GM19239 (cell line): ENCODE data around the gene ZNF423.

Source experiments
- DNase-seq: peaks from one replicate; pipeline ENCODE4 v3.0.0; 2011; ENCODE audit warnings: low spot score; ENCODE audit not compliant: insufficient read length
- FAIRE-seq: peaks from 2 replicates; lab custom pipeline; 2011; peaks lifted over from hg19 to GRCh38; lab: Jason Lieb, UNC

Gene ZNF423

DNA sequence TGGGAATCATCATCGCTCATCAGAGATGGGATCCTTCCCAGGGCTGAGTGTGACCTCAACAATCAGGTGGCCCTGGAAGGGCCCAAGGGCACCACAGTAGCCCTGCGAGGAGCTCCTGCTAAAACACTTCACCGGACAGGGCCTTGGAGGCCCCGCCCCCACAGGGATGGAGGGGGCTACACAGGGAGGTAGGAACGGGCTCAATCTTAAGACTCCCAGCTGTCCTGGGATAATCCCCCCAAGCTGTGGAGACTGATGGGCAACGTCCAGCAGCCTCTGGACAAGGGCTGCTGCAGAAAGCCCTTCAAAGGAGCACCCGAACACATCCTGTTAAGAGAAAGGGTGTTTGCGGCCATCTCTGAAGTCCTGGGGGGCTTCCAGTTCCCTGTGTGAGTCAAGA lies 60.4 kb downstream of the ZNF423 start:
- FAIRE-seq (no peak), DNase-seq (no peak)

- FAIRE-seq (no peak), DNase-seq (no peak)
These were observed 62.7 kb downstream of the ZNF423 start for GRCh38 chr16:49793244-49793643.

DNA sequence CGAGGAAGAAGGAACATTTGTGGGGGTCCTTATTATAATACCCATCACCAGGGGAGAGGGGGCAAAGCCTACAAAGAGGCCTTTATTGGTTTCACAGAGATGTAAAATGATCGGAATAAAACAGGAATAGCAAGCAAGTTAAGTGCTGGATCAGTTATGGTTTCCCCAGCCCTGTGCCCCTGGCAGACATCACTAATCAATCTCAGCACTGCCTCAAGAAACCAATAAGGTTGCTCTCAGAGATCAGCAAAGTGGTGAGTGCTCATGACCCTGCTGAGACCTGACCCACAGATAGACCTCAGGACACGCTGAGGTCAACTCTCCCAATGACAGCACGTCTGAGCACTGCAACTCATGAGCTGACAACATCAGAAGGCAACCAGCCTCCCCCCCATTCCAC lies 66.3 kb downstream of the ZNF423 start:
- FAIRE-seq (no peak), DNase-seq (no peak)

DNA sequence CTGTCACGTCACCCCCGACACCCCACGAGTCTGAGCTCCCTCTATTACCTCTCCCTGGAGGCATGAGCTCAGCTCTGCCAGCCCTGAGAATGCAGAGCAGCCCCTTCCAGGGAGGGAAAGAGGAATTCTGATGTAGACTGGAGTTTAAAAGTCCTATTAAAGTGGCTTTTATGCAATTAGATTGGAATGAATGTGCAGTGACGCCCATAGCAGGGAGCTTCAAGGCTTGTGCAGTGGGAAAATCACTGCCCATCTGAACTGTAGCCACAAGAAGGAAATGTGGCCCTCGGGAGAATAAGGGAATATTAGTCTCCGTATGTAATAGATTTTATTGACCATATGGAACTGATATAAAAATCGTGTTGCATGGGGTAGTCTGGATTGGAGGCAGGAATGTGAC lies 66.9 kb downstream of the ZNF423 start:
- no peak for DNase-seq
- no peak for FAIRE-seq

DNA sequence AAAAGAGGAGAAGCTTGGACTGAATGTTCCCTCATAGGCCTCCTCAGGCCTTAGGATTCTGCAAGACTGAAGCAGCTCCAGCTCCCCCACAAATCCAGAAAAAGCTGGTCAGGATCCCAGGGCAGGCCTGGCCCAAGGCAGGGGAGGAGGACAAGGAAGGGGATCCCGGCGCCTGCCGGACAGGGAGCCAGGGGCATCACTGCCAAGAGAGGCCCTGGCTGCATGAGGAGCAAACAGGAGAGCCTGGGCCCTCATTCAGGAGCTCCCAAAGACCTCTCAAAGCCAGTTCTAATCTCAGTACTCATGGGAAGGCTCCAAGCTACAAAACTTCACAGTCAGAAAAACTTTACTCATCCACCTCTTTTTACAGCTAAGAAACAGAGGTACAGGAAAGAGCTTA lies 67.3 kb downstream of the ZNF423 start:
- FAIRE-seq (no peak), DNase-seq (no peak)

DNA sequence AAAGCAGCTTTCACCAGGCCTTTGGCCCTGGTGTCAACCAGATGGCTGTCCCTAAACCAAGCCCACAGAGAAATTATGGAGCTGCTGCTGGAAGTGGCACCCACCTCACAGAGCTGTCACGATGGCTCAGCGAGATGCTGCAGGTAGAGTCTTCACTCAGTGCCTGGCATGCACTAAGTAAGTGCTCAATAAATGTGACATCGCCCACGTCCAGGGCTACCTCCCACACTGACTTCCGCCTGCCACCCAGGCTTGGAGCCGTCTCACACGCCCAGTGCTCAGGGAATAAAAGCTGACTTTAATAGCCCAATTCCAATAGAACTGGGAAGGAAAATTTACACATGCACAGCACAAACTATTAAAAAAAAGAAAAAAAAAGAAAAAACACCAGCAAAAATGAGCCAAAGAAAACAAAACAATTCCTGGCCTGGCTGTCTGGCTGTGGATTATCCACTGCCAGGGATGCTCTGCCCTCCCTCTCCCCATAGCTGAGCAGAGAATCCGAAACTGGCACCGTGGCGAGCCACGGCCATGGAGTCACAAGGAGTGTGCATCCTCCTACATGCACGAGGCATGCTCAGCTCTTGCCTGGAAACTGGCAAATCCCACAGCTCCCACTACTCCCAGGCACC lies 68.9 kb downstream of the ZNF423 start:
- FAIRE-seq (no peak), DNase-seq (no peak)

GRCh38 chr16:49785970-49786369 lies 69.9 kb downstream of the ZNF423 start:
- FAIRE-seq (no peak), DNase-seq (no peak)

- DNase-seq (no peak), FAIRE-seq (no peak)
These were observed 73.5 kb downstream of the ZNF423 start for GRCh38 chr16:49782405-49782804.

GRCh38 chr16:49781401-49781800 lies 74.5 kb downstream of the ZNF423 start:
- FAIRE-seq (no peak), DNase-seq (no peak)

GRCh38 chr16:49780433-49780832 lies 75.5 kb downstream of the ZNF423 start:
- FAIRE-seq (no peak), DNase-seq (no peak)

- DNase-seq: no peak
- no peak for FAIRE-seq
These were observed 75.9 kb downstream of the ZNF423 start for GRCh38 chr16:49779979-49780378.

DNA sequence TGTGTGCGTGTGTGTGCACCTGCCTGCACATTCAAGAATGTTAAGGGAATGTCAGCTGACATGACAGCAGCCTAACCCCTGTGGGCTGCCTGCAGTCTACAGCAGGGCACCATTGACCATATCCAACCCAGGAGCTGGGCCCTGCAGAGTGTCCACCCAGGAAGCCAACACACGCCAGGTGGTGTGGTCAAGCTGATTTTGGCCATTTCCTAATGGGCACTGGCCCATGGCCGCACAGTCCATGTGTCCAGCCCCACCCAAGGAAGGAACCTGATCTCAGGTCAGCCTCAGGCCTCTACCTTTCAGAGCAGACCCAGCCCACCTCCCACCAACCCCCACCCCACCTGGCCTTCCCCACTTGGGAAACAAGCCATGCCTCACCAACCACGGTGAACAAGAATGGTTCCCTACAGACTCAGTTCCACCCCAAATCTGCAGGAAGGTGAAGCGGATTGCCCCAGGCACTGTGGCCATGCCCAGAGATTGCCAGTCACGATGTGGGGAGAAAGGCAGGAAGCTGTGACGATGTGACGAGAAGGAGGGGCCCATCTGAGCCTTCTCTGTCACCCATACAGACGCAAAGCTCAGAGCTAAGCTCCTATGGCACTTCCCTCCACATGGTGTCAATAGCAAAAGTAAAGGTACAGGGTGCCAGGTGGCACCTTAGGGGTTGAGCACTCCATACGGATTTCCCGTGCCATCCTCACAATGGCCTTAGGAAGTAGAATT lies 77.5 kb downstream of the ZNF423 start:
- no peak for FAIRE-seq

DNA sequence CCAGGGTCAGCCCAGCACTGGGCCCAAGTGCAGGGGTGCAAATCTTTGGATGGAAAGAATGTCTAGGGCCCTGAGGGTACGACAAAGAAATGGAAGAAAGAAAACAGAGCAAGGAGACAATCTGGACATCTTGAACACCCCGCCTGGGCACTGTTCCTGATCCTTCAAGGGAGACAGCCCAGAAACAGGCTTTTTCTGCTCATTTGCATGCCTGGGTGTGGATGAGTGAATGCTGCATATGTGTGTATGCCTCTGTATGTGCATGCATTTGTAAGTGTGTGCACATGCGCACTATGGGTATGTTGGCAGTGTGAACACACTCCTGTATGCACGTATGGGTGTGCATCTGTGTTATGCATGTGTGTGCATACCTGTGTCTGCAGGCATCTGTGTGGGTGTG lies 79.2 kb downstream of the ZNF423 start:
- FAIRE-seq (no peak), DNase-seq (no peak)

More for the DNA sequence above, 77.5 kb downstream of the ZNF423 start:
- DNase-seq: no peak

- FAIRE-seq (no peak), DNase-seq (no peak)
These were observed 79.8 kb downstream of the ZNF423 start for GRCh38 chr16:49776085-49776595.

- no peak for FAIRE-seq
These were observed 80.3 kb downstream of the ZNF423 start for GRCh38 chr16:49775581-49775980.

DNA sequence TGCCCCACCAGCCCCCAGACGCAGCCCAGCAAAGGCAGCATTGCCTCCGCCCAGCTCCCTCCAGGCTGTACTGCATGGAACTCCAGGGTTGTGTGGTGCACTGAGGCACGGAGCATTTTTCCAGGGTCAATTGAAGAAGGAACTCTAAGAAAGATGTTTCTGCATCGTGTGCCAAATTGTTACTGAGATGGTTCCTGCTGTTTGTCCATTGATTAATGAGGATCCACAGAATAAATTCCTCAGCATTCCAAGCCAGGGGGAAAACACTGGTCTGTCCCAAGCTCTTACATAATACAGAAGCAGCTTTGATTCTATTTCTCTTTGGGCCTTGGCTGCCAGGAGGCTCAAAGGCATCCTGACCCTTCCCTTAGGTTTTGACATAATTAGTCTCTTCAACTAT lies 80.9 kb downstream of the ZNF423 start:
- DNase-seq (no peak), FAIRE-seq (no peak)

More at GRCh38 chr16:49775581-49775980, 80.3 kb downstream of the ZNF423 start:
- no peak for DNase-seq

GRCh38 chr16:49773534-49774475 lies 82.1 kb downstream of the ZNF423 start:
- DNase-seq (no peak), FAIRE-seq (no peak)

DNA sequence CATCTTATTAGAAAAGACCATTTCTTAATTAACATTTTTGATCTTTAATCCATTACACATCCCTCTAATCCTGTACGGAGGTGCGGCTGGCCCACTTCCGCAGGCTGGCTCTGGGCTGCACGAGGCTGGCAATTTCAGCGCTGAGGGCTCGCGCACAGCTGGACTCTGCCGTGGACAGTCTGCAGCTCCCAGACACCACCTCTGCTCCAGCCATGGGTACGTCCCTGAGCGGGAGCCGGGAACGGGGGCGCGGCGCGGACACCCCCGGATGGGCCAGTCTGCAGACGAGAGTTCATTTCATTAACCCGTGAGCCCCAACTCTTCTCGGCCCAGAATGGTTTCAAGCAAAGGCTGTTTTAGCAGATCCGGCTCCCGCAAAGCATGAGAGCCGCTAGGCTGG lies 87.9 kb downstream of the ZNF423 start:
- DNase-seq: no peak
- no peak for FAIRE-seq

- FAIRE-seq: no peak
These were observed 88.5 kb downstream of the ZNF423 start for GRCh38 chr16:49767414-49767813.

DNA sequence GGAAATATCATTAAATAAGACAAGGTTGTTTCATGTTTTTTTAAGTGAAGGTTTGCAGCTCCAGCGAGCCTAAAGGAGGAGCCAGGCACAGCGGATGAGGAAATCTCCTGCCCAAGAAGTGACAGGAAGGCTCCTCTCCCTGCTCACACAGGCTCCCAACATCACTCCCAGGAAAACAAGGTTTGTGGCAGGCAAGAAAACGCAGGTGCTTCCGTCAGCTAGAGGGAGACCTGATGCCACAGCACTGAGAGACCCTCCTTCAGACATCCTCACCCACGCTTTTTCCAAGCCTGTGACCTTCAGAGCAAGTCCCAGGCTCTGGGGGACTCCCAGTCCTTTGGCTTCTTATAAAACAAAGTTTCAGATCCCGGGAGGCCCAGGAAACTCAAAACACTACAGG lies 89.7 kb downstream of the ZNF423 start:
- DNase-seq (no peak), FAIRE-seq (no peak)

More at GRCh38 chr16:49767414-49767813, 88.5 kb downstream of the ZNF423 start:
- no peak for DNase-seq

DNA sequence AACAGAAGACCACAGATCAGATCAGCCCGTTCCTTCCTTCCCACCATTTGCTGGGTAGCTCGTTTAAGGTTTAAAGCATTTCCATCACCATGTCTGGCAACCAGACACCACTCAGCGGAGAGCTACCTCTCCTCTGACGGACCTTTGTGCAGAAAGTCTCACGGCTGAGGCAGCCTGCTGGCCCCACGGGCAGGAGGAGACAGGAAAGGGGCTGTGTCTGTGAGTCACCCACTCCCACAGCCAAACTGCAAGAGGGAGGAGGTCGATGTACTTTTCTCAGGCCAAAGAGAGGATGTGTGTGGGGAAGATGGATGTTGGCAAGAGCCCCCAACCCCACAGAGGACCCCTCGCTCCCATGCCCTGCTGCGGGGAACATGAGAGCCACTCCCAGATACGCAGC lies 92.1 kb downstream of the ZNF423 start:
- FAIRE-seq (no peak), DNase-seq (no peak)
